ENCODE results near the gene ROCK1.

The ROCK1 gene

DNA sequence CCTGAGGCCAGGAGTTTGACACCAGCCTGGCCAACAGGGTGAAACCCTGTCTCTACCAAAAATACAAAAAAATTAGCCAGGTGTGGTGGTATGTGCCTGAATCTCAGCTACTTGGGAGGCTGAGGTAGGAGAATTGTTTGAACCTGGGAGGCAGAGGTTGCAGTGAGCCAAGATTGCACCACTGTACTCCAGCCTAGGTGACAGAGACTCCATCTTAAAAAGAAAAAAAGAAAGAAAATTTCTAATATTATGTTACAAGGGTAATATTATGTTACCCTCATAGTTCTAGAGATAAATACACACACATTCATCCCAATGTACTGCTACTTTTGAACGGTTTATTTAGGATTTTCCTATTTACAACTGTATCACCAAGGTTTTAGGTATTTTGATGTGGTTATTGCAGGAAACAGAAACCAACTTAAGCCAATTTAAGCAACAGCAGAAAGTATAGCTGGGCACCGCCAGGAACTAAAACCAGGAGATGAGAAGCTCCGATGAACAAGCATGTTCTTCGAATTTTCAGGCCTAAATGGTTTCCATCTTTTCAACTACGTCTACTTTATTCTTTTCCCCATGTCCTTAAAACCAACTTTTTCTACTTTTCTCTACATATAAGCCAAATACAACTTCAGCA, 11.8 kb upstream of the ROCK1 start:
- H3K36me3 ChIP-seq (ENCODE audit: insufficient read depth, low read length) = no peaks in the 10 kb centered on the region
- H3K9ac ChIP-seq (ENCODE audit: low read length) = no peak overlapping the region
- H3K27ac ChIP-seq (ENCODE audit: low read depth, low read length) = no peak overlapping the region
- no peaks in the 10 kb centered on the region for H3K9me3 ChIP-seq (ENCODE audit: low read length)
- H3K27me3 ChIP-seq (ENCODE audit: control insufficient read depth in 1 of 2, insufficient read depth in 2 of 2, low read length in 2 of 2) = no peaks in the 10 kb centered on the region
- no peak overlapping the region for H3K4me3 ChIP-seq (ENCODE audit: low read depth in 1 of 2, low read length in 2 of 2)
- H3K4me1 ChIP-seq (ENCODE audit: insufficient read depth, low read length) = no peaks in the 10 kb centered on the region

DNA sequence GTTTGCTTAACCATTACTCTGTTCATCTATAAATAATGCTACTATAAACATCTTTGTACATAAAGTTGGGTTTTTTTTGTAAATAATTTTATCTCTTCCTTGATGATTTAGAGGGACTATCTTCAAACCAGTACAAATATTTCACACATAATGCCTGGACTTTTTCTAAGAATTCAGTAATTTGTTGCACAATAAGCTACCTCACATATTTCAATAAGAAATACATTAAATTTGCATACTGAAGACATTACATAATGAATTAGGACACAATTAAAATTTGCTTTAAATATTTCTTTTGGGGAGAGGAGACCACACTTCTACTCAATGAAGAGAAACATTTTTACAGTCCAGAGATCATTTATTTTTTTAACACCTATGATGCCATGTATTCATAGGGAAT, 7.2 kb upstream of the ROCK1 start:
- no peak overlapping the region for H3K4me3 ChIP-seq (ENCODE audit: low read depth in 1 of 2, low read length in 2 of 2)
- peaks cover 7% of the 10 kb centered on the region for H3K4me1 ChIP-seq (ENCODE audit: insufficient read depth, low read length)
- no peaks in the 10 kb centered on the region for H3K27me3 ChIP-seq (ENCODE audit: control insufficient read depth in 1 of 2, insufficient read depth in 2 of 2, low read length in 2 of 2)
- H3K9ac ChIP-seq (ENCODE audit: low read length) = no peak overlapping the region
- no peak overlapping the region for H3K27ac ChIP-seq (ENCODE audit: low read depth, low read length)
- no peaks in the 10 kb centered on the region for H3K36me3 ChIP-seq (ENCODE audit: insufficient read depth, low read length)
- no peaks in the 10 kb centered on the region for H3K9me3 ChIP-seq (ENCODE audit: low read length)

DNA sequence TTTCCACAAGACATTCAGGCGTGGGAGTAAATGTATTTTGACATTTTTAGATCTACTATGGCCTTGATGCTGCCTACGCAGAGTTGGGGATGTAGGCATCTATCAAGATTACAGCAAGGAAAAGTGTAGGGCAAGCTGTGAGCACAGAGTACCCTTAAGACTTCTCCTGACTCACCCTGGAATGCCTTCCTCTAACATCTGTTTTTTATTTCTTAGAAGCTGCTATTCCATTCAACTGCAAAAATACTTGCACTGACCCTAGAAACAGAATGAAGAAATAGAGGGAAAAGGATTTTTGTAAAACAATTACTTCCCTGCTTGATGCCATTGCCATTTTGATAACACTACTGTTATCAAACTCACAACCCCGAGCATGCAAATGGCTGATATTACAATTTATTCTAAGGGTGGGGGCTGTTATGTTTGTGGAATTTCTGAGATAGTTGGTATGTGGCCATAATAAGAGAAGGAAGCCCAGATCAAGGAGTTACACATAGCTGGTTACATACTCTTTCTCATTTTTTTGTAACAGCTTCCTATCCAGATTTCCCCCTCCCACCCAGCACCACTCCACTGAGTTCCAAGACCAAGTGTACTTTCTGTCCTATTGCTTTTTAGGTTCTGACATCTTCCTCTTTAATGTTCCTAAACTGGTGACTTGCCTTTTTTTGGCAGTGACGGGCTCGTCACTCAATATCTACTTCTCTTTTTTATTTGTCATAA, 6.0 kb upstream of the ROCK1 start:
- H3K9ac ChIP-seq (ENCODE audit: low read length) = no peak overlapping the region
- peak overlapping the region; percentile 16 for H3K27ac ChIP-seq (ENCODE audit: low read depth, low read length)
- H3K4me1 ChIP-seq (ENCODE audit: insufficient read depth, low read length) = peaks cover 7% of the 10 kb centered on the region
- H3K27me3 ChIP-seq (ENCODE audit: control insufficient read depth in 1 of 2, insufficient read depth in 2 of 2, low read length in 2 of 2) = no peaks in the 10 kb centered on the region
- no peaks in the 10 kb centered on the region for H3K9me3 ChIP-seq (ENCODE audit: low read length)
- no peaks in the 10 kb centered on the region for H3K36me3 ChIP-seq (ENCODE audit: insufficient read depth, low read length)
- no peak overlapping the region for H3K4me3 ChIP-seq (ENCODE audit: low read depth in 1 of 2, low read length in 2 of 2)

DNA sequence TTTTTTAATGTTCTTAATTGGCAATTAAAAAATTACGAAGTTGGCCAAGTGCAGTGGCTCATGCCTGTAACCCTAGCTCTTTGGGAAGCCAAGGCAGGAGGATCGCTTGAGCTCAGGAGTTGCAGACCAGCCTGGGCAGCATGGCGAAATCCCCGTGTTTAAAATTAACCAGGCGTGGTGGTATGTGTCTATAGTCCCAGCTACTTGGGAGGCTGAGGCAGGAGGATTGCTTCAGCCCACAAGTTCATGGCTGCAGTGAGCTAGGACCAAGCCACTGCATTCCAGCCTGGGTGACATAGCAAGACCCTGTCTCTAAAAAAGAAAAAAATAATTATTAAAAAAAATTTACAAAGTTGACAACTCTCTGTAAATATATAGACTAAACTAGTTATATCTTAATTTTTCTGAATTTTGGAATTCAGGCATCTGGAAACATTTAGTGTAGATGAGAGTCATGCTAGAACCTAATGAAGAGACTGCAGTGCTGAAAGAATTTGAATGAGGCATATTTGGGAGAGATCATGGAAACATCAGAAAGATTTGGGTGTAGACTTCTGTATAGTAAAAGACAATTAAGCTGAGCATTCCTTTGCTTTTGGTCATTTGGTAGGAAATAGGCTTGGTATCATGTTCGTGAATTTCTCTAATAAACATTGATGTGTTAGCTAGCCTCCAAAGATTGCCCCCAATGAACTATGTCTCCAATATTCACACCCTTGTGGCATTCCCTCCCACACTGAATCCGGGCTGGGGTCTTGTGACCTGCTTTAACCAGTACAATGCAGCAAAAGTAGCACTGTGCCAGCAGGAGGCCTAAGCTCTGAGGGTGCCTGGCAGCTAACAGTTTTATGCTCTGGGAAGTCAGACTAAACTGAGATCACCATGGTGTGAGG, 4.2 kb upstream of the ROCK1 start:
- H3K9me3 ChIP-seq (ENCODE audit: low read length) = no peaks in the 10 kb centered on the region
- no peaks in the 10 kb centered on the region for H3K36me3 ChIP-seq (ENCODE audit: insufficient read depth, low read length)
- H3K9ac ChIP-seq (ENCODE audit: low read length) = no peak overlapping the region
- H3K4me1 ChIP-seq (ENCODE audit: insufficient read depth, low read length) = peaks cover 7% of the 10 kb centered on the region
- H3K27me3 ChIP-seq (ENCODE audit: control insufficient read depth in 1 of 2, insufficient read depth in 2 of 2, low read length in 2 of 2) = no peaks in the 10 kb centered on the region
- H3K27ac ChIP-seq (ENCODE audit: low read depth, low read length) = no peak overlapping the region
- H3K4me3 ChIP-seq (ENCODE audit: low read depth in 1 of 2, low read length in 2 of 2) = no peak overlapping the region

DNA sequence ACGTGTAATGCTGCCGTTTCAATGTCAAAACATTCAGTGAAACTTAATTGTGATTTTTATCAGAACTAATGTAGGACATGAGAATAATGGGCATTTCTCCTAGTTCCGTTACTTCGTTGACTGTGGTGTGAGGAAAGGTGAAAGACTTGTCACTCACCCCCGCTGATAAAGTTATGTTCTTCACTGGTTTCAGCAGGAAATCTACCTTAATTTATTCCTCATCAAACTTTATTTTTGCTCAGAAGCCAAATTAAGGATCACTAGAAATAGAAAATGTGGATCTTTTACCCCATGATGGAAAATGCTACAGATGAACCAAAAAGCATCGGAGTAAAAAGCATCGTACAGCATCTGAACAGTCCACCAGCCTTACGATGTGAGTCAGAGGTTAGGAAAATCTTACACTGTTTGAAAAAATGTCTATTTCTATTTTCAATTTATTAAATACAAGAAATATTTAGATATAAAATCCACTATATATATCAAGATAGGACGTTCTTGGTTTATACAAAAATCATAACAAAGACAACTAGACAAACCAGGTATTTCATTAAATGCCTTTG, 1.0 kb upstream of the ROCK1 start:
- no peaks in the 10 kb centered on the region for H3K36me3 ChIP-seq (ENCODE audit: insufficient read depth, low read length)
- H3K27me3 ChIP-seq (ENCODE audit: control insufficient read depth in 1 of 2, insufficient read depth in 2 of 2, low read length in 2 of 2) = no peaks in the 10 kb centered on the region
- H3K9me3 ChIP-seq (ENCODE audit: low read length) = no peaks in the 10 kb centered on the region
- H3K9ac ChIP-seq (ENCODE audit: low read length) = peak overlapping the region; percentile 46
- peak overlapping the region; percentile 40 to 90 for H3K4me3 ChIP-seq (ENCODE audit: low read depth in 1 of 2, low read length in 2 of 2)
- H3K4me1 ChIP-seq (ENCODE audit: insufficient read depth, low read length) = peaks cover 14% of the 10 kb centered on the region
- H3K27ac ChIP-seq (ENCODE audit: low read depth, low read length) = peak overlapping the region; percentile 87

GRCh38 chr18:21112140-21112473, 494 bp upstream of the ROCK1 start:
- H3K9ac ChIP-seq (ENCODE audit: low read length) = peak overlapping the region; percentile 46
- no peaks in the 10 kb centered on the region for H3K27me3 ChIP-seq (ENCODE audit: control insufficient read depth in 1 of 2, insufficient read depth in 2 of 2, low read length in 2 of 2)
- H3K4me1 ChIP-seq (ENCODE audit: insufficient read depth, low read length) = peaks cover 19% of the 10 kb centered on the region
- H3K36me3 ChIP-seq (ENCODE audit: insufficient read depth, low read length) = no peaks in the 10 kb centered on the region
- H3K27ac ChIP-seq (ENCODE audit: low read depth, low read length) = peak overlapping the region; percentile 87
- no peaks in the 10 kb centered on the region for H3K9me3 ChIP-seq (ENCODE audit: low read length)
- peak overlapping the region; percentile 40 to 90 for H3K4me3 ChIP-seq (ENCODE audit: low read depth in 1 of 2, low read length in 2 of 2)

DNA sequence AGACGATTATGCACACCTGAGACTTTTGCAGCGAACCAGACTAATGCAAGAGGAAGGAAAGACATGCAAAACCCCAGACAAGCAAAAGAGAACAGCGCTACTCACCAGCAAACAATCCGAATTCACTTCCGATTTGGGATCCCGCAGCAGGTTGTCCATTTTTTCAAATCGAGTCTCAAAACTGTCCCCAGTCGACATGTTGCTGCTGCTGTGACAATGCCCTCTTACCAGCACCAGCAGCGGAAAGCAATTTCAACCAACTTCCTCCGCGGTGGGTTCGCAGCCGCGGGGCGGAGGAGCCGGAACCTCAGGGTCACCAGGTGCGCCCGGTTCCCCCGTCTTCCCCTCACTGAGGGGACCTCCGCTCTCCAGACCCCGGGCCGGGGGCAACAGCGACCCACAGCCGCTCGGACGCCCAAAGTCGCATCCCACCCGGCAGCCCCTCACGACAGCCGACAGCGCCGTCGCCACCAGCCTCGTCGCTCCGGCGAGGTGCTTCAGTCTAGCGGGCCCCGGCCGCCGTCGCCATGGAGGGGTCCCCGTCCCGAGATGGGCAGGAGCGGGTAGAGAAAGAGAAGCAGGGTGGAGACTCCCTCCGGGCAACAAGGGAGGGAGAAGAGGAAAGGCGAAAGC, 784 bp downstream of the ROCK1 start:
- Histone ChIP-seq H3K9ac (ENCODE audit: low read length) (peak overlapping the region; percentile 72), H3K9me3 (ENCODE audit: low read length) (no peaks in the 10 kb centered on the region), H3K4me3 (ENCODE audit: low read depth in 1 of 2, low read length in 2 of 2) (peak overlapping the region; percentile 53 to 93), H3K36me3 (ENCODE audit: insufficient read depth, low read length) (no peaks in the 10 kb centered on the region), H3K27ac (ENCODE audit: low read depth, low read length) (peak overlapping the region; percentile 98), H3K4me1 (ENCODE audit: insufficient read depth, low read length) (peaks cover 21% of the 10 kb centered on the region), H3K27me3 (ENCODE audit: control insufficient read depth in 1 of 2, insufficient read depth in 2 of 2, low read length in 2 of 2) (no peaks in the 10 kb centered on the region)

DNA sequence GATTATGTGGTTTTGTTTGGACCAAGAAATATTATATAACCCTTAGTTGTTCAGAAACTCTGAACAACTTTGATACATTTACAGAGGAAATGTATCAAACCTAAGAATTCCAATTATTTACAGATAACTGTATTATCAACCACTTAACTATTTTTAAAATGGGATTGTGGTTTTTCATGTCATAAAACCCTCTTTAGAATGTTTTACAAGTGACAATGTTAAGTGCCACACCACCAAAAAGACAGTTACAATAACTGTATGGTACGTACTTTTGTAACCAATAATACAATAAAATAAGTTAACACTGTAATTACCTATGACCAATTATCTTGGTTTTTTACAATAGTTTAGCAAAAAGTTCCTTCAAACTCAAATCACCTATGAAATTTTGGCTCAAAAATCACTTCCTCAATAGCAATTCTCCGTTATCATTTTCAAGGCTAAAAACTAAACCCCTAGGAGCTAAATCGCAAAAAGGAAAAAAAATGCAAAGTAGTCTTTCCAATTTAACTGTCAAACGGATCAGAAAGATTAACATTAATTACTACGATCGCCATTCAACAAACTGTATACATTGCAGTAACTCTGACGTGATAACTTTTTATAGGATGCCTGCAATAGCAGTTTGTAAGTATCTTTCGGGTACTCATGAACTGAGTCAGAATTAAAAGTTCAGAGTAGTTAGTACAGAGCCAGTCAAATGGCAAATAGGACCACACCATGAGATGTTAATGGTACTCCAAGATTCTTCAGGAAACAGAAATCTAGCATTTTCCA, 1.5 kb downstream of the ROCK1 start:
- H3K27ac ChIP-seq (ENCODE audit: low read depth, low read length) = peak overlapping the region; percentile 30
- H3K4me1 ChIP-seq (ENCODE audit: insufficient read depth, low read length) = peaks cover 21% of the 10 kb centered on the region
- H3K9ac ChIP-seq (ENCODE audit: low read length) = peak overlapping the region; percentile 72
- H3K27me3 ChIP-seq (ENCODE audit: control insufficient read depth in 1 of 2, insufficient read depth in 2 of 2, low read length in 2 of 2) = no peaks in the 10 kb centered on the region
- H3K4me3 ChIP-seq (ENCODE audit: low read depth in 1 of 2, low read length in 2 of 2) = peak overlapping the region; percentile 53 to 93
- no peaks in the 10 kb centered on the region for H3K36me3 ChIP-seq (ENCODE audit: insufficient read depth, low read length)
- no peaks in the 10 kb centered on the region for H3K9me3 ChIP-seq (ENCODE audit: low read length)

GRCh38 chr18:21105936-21106335, 5.7 kb downstream of the ROCK1 start:
- Histone ChIP-seq H3K4me1 (ENCODE audit: insufficient read depth, low read length) (peaks cover 39% of the 10 kb centered on the region), H3K27me3 (ENCODE audit: control insufficient read depth in 1 of 2, insufficient read depth in 2 of 2, low read length in 2 of 2) (no peaks in the 10 kb centered on the region), H3K36me3 (ENCODE audit: insufficient read depth, low read length) (no peaks in the 10 kb centered on the region), H3K27ac (ENCODE audit: low read depth, low read length) (no peak overlapping the region), H3K4me3 (ENCODE audit: low read depth in 1 of 2, low read length in 2 of 2) (no peak overlapping the region), H3K9ac (ENCODE audit: low read length) (no peak overlapping the region), H3K9me3 (ENCODE audit: low read length) (no peaks in the 10 kb centered on the region)

- no peaks in the 10 kb centered on the region for H3K9me3 ChIP-seq (ENCODE audit: low read length)
- H3K27ac ChIP-seq (ENCODE audit: low read depth, low read length) = no peak overlapping the region
- H3K36me3 ChIP-seq (ENCODE audit: insufficient read depth, low read length) = no peaks in the 10 kb centered on the region
- no peak overlapping the region for H3K9ac ChIP-seq (ENCODE audit: low read length)
- no peaks in the 10 kb centered on the region for H3K27me3 ChIP-seq (ENCODE audit: control insufficient read depth in 1 of 2, insufficient read depth in 2 of 2, low read length in 2 of 2)
- peaks cover 29% of the 10 kb centered on the region for H3K4me1 ChIP-seq (ENCODE audit: insufficient read depth, low read length)
- H3K4me3 ChIP-seq (ENCODE audit: low read depth in 1 of 2, low read length in 2 of 2) = no peak overlapping the region
Measured at GRCh38 chr18:21101172-21101571, 10.4 kb downstream of the ROCK1 start.

Data from muscle layer of colon (tissue), 2 donors.